AG04449 (cell line): ENCODE data around the gene C1QTNF9B.

Source experiments
- CTCF ChIA-PET: fragments of 350-600 bp; formaldehyde crosslinking; extraction: SDS; loops from one replicate; lab custom pipeline; 2021; ENCODE audit warnings: antibody characterized with exemption; lab: Yijun Ruan, JAX
- POLR2A ChIA-PET: fragments of 400-600, 350-600 bp; formaldehyde crosslinking; extraction: SDS; loops from one replicate; lab custom pipeline; 2020; ENCODE audit warnings: antibody characterized with exemption, inconsistent platforms; lab: Yijun Ruan, JAX
- DNase-seq: peaks from one replicate; pipeline ENCODE4 v3.0.0-alpha.2; 2010; ENCODE audit warnings: low read depth, low spot score
- H3K4me3 ChIP-seq: 2 replicates; pipeline ENCODE4 v1.5.1; 2011; ENCODE audit warnings: low read depth, mild to moderate bottlenecking, control low read depth, low read length
- CTCF ChIP-seq: IDR thresholded peaks from one replicate; pipeline ENCODE4 v1.5.1; 2011; ENCODE audit warnings: mild to moderate bottlenecking, moderate library complexity, low read length, control low read depth, inconsistent platforms; ENCODE audit not compliant: insufficient read depth; ENCODE audit errors: missing control alignments

C1QTNF9B gene

GRCh38 chr13:23856008-23856750 is 41.1 kb downstream of the C1QTNF9B start:
- H3K4me3 ChIP-seq: no peak overlapping the region
- ChIA-PET POLR2A (no interaction called here), CTCF (interaction anchor here (1.3 kb wide), 1 partner anchor 13 kb away, joined by 3 read pairs; no protein-coding TSS in a partner anchor)
- TF ChIP-seq CTCF: no peak
- no peak for DNase-seq

- no peak for TF ChIP-seq CTCF
- POLR2A ChIA-PET: no interaction called here
- no peak for DNase-seq
- CTCF ChIA-PET: interaction anchor here (1.3 kb wide), 1 partner anchor 14 kb away, joined by 3 read pairs; no protein-coding TSS in a partner anchor
- no peak overlapping the region for H3K4me3 ChIP-seq
Observed at GRCh38 chr13:23855360-23855759, 41.9 kb downstream of the C1QTNF9B start.

GRCh38 chr13:23852351-23852750 is 45.0 kb downstream of the C1QTNF9B start:
- CTCF ChIA-PET: interaction anchor here (2.0 kb wide), 1 partner anchor 8 kb away, joined by 4 read pairs; no protein-coding TSS in a partner anchor
- no peak overlapping the region for H3K4me3 ChIP-seq
- DNase-seq: no peak
- POLR2A ChIA-PET: no interaction called here
- TF ChIP-seq CTCF: no peak

GRCh38 chr13:23851106-23851505 is 46.2 kb downstream of the C1QTNF9B start:
- ChIA-PET CTCF (interaction anchor here (2.0 kb wide), 1 partner anchor 10 kb away, joined by 4 read pairs; no protein-coding TSS in a partner anchor), POLR2A (no interaction called here)
- TF ChIP-seq CTCF: no peak
- no peak for DNase-seq
- no peak overlapping the region for H3K4me3 ChIP-seq

GRCh38 chr13:23850134-23850533 is 47.2 kb downstream of the C1QTNF9B start:
- ChIA-PET POLR2A (no interaction called here), CTCF (interaction anchor here (0.6 kb wide), 1 partner anchor 142 kb away, joined by 3 read pairs; no protein-coding TSS in a partner anchor)
- TF ChIP-seq CTCF: no peak
- DNase-seq: no peak
- H3K4me3 ChIP-seq: no peak overlapping the region

- CTCF ChIA-PET: interaction anchor here (0.6 kb wide), 1 partner anchor 142 kb away, joined by 3 read pairs; no protein-coding TSS in a partner anchor
- DNase-seq: no peak
- H3K4me3 ChIP-seq: no peak overlapping the region
- POLR2A ChIA-PET: no interaction called here
- no peak for TF ChIP-seq CTCF
Observed at GRCh38 chr13:23849670-23850069, 47.6 kb downstream of the C1QTNF9B start.
